ENCODE measurements around the gene NPTX1.

NPTX1 gene

DNA sequence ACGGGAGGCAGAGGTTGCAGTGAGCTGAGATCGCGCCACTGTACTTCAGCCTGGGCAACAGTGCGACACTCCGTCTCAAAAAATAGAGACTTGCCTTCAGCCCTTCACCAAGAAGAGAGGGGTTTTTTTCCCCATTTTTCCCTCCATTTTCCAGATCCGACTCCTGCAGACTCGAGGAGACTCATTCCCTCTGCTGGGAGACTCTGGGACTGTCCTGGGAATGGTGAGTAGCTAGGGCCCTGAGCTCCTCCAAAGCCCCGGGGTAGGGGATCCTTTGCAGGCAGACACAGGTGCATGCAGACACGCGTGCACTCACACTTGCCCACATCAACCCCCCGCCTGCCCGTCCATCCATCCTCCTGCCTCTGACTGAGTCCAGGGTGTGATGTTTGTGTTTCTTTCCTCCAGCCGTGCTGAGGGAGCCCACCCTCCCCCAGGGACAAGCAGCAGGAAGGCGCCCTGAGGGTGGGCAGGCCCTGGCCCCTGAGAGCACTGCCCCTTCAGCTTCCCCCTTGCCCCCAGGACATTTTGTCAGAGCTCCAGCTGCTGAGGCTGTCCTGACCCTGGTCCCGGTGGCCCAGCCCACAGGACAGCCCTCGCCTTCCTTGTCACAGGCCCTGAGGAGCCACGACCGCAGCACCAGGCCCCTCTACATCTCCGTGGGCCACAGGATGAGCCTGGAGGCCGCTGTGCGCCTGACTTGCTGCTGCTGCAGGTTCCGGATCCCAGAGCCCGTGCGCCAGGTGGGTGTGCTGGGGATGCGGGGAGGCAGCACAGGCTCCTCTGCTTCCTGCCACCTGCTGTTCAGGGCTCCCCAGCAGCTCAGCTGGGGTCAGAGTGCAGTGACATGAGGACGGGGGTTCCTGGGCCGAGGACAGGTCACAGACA, 51.3 kb downstream of the NPTX1 start:
- no peak for DNase-seq

DNA sequence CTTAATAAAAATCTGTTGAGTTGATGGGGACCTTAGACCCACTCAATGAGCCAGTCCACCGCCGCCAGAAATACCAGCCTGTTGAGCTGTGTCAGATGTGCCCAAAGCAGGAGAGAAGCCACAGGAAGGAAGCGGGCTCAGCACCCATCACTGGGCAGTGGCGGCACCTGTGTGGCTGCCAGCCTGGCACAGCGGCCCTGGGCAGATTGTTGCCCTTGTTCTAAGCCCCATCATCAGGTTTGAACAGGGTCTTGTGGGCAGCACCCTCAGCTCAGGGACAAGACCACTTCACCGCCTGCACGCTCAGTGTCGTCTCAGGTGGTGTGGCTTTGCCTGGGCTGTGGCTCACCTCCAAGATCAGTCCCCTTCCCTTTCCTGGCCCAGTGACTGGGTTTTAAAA, 52.1 kb downstream of the NPTX1 start:
- DNase-seq, result no peak

GRCh38 chr17:80423536-80424225, 52.7 kb downstream of the NPTX1 start:
- DNase-seq, result no peak

GRCh38 chr17:80422981-80423380, 53.4 kb downstream of the NPTX1 start:
- DNase-seq, result no peak

DNA sequence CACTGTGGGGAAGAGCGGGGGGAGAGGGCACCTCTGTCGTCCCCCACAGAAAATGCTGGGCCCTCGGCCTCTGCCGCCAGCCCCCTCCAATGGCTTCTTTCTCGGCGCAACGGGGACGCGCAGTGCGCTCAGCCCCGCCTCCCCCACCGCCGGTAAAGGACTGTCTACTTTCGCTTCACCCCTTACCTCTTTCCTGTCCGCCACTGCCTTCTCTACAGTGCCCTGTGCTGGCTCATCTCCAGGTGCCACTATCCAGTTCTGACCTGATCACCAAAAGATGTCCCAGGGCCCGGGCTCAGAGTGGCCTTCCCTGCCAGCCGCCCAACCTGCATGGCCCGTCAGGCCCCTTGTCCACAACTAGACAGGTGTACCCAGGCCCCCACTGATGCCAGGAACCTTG, 54.1 kb downstream of the NPTX1 start:
- DNase-seq, result no peak

DNA sequence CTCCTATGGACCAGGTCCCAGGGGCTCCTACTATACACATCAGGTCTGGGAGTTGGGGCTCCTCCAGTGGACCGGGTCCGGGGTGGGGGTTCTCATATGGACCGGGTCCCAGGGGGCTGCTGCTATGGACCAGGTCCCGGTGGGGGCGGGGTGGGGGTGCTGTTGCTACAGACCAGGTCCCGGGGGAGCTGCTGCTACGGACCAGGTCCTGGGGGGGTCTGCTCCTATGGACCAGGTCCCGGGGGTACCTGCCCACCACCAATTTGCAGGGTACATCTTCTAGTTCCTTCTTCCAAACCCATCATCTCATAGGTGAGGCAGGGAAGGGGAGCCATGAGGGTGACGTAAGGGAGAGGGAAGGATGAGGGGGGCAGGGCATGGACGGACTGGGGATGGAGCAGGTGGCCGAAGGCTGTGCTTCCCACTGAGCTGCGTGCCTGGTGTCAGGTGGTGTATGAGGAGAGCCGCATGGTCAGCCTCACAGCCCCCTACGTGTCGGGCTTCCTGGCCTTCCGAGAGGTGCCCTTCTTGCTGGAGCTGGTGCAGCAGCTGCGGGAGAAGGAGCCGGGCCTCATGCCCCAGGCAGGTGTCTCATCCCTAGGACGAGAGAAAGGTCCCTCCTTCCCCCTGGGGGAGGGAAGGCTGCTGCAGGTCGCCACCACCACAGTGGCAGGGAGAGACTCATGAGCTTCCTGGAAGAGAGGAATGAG, 54.9 kb downstream of the NPTX1 start:
- DNase-seq, result no peak

DNA sequence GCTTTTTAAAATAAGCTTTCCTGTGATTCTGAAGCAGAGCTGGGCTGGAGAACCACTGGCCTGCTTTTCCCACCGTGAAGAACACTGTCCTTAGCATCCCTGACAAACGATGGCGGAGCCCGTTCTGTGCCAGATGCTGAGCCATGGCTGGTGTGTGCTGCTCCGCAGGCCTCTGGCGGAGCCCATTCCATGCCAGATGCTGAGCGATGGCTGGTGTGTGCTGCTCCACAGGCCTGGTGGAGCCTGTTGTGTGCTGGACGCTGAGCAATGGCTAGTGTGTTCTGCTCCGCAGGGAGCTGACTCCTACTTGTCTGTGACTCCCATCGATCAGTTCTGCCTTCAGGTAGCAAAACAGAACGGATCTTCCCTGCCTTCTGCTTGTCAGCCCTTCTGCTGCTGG, 57.2 kb downstream of the NPTX1 start:
- no peak for DNase-seq

- DNase-seq, result no peak
Measured at GRCh38 chr17:80418589-80418988, 57.8 kb downstream of the NPTX1 start.
